Aorta (tissue), 5 donors: ENCODE results near the gene ANKRD44. TPM values are rescaled to one million over a fixed set of nuclear protein-coding genes. Genes with fewer than 3 reads are reported as not detected.

Source experiments
- ATAC-seq: fragments of 200-7000 bp; cut with Tn5 transposase; one replicate; pipeline ENCODE4 v1.9.1; 2022; ENCODE audit warnings: moderate library complexity; ENCODE audit not compliant: low FRiP score
- DNase-seq, 2 donors: peaks; one replicate each; pipeline ENCODE4 v3.0.0-alpha.2; 2020
- H3K27ac ChIP-seq, 2 donors: one replicate each; pipeline ENCODE4 v1.5.1; 2013; ENCODE audit warnings: low read length in 2 of 2, mild to moderate bottlenecking in 2 of 2, moderate library complexity in 2 of 2, control low read depth in 1 of 2, inconsistent platforms in 1 of 2, low read depth in 1 of 2
- H3K27me3 ChIP-seq, 2 donors: one replicate each; pipeline ENCODE4 v1.6.1; 2013; ENCODE audit warnings: control low read depth in 1 of 2, low read length in 1 of 2, mild to moderate bottlenecking in 1 of 2, moderate library complexity in 1 of 2; ENCODE audit not compliant: insufficient read depth in 2 of 2, control insufficient read depth in 1 of 2
- H3K36me3 ChIP-seq, 2 donors: one replicate each; pipeline ENCODE4 v1.6.1; 2013; ENCODE audit warnings: control low read depth in 1 of 2, low read length in 1 of 2, mild to moderate bottlenecking in 1 of 2; ENCODE audit not compliant: insufficient read depth in 2 of 2, control insufficient read depth in 1 of 2
- H3K4me1 ChIP-seq, 2 donors: one replicate each; pipeline ENCODE4 v1.6.1; 2013; ENCODE audit warnings: low read length in 2 of 2, control low read depth in 1 of 2, mild to moderate bottlenecking in 1 of 2, moderate library complexity in 1 of 2; ENCODE audit not compliant: insufficient read depth in 2 of 2, control insufficient read depth in 1 of 2
- H3K4me3 ChIP-seq, 2 donors: one replicate each; pipeline ENCODE4 v1.5.1; 2013; ENCODE audit warnings: low read length in 2 of 2, control low read depth in 1 of 2, mild to moderate bottlenecking in 1 of 2
- H3K9me3 ChIP-seq: one replicate; pipeline ENCODE4 v1.6.1; 2013; ENCODE audit warnings: mild to moderate bottlenecking, low read length; ENCODE audit not compliant: control insufficient read depth
- whole genome bisulfite sequencing, 2 donors: extraction: QIAGEN DNeasy Blood & Tissue Kit; methylation state at CpG; one replicate each; pipeline ENCODE4 v1.1.7; 2013; 5-methylcytosine and 5-hydroxymethylcytosine counted together
- intact Hi-C, 2 donors: fragments of 100-400 bp; cut with DNase I; formaldehyde crosslinking; loops; one replicate each; pipeline versions ENCODE4 v1.14.2 to v1.15.0; 2022
- polyA plus RNA-seq, 2 donors: library from polyadenylated mRNA; stranded (reverse); fragments of 200-250 nt; gene quantifications; one replicate each; pipeline ENCODE4 v1.2.3, GENCODE V29; 2013
- total RNA-seq, 2 donors: library from RNA; stranded (reverse); fragmentation: NEBNext Ultra II Directional; extraction: Animal tissue kit (Norgen Biotek cat#: 25700); gene quantifications; one replicate each; pipeline ENCODE4 v1.2.1, GENCODE V29; 2021
- donor health status: healthy with polysubstance abuse.
- donor health status: Bipolar disorder and iron deficiency.
- donor health status: DM: no; HTN: no; CAD: no.
- donor health status: DM: no; HTN: no; CAD: no.
- donor health status: DM: yes; HTN: yes; CAD: no.

The ANKRD44 gene
- total and polyA plus RNA-seq, 4 donors: 4.5 to 62.6 (median 33.8) TPM

DNA sequence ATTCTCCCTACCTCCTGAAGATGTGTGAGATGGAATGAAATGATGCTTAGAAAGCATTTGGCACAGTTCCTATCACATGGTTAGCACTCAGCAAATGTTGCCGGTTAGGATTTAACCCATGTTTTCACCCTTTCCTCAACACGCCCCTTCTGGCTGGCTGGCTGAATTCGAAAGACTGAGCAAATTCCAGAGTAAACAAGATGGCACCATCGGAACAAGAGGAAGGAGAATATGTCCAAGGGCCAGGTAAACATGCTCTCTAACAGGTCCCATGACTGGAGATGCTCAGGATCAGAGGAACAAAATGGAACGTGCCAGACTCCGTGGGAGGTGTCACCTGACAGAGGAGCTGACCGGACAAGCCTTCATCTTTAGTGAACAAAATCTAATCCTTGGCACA, 145.6 kb downstream of the ANKRD44 start:
- DNase-seq: no peak
- no peak for ATAC-seq
- Histone ChIP-seq H3K4me1 (peaks cover 2 to 6% of the 10 kb centered on the region in 2 donors), H3K36me3 (no peaks in the 10 kb centered on the region), H3K27ac (no peak overlapping the region), H3K4me3 (no peak overlapping the region), H3K27me3 (no peaks in the 10 kb centered on the region), H3K9me3 (no peaks in the 10 kb centered on the region)
- intact Hi-C loops: no loop called here
- 67 to 76% methylated on average over 7 of the region's 7 CpGs for WGBS, 2 donors

DNA sequence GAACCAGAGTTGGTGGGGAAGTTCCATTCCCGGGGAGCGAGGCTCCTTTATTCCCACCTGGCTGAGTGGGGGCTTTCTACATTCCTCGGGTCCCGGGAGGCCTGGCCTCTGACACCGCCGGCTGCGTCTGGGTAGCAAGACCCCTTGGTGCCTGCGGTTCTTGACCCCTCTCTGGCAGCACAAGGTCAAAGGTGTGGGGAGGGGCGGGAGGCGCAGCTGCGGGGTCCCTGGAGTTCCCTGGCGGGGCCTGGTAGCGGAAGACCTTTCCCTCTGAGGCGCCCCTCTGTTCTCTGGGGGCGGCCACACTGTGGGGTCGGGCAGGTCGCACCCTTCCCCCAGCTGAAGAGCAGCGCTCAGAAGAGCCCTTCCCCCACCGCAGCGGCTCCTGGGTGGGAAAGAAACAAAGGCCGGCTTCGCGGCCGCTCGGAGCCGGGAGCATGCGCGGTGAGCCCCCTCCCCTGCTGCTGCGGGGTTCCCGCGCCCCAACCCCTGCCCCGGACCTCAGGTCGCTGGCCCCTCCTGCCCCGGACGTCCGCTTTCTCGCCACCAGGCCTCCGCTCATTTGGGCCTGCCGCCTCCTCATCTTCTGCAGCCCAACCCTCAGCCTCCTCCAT, 146.3 kb downstream of the ANKRD44 start:
- Histone ChIP-seq H3K4me3 (no peak overlapping the region), H3K36me3 (no peaks in the 10 kb centered on the region), H3K9me3 (no peaks in the 10 kb centered on the region), H3K27me3 (no peaks in the 10 kb centered on the region), H3K27ac (no peak overlapping the region), H3K4me1 (peaks cover 2 to 4% of the 10 kb centered on the region in 2 donors)
- DNase-seq (no peak), ATAC-seq (peak; percentile 8)
- WGBS, 2 donors: 66 to 75% methylated on average over 25 to 39 of the region's 39 CpGs
- intact Hi-C loops: no loop called here

DNA sequence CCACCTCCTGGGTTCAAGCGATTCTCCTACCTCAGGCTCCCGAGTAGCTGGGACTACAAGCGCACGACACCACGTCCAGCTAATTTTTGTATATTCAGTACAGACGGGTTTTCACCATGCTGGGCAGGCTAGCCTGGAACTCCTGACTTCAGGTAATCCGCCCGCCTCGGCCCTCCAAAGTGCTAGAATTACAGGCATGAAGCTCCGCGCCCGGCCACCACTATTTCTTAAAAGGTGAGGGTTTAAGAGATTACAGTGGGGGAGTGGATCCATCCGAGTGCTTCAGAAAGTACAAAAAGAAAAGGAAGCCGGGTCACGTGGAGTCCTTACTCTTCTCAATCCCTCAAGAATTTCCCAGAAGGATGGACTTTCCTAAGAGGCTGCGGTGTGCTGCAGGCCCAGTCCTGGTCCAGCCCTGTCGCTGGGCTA, 146.9 kb downstream of the ANKRD44 start:
- H3K4me3 ChIP-seq: no peak overlapping the region
- no peak for ATAC-seq
- no peaks in the 10 kb centered on the region for H3K27me3 ChIP-seq
- H3K27ac ChIP-seq: no peak overlapping the region
- H3K4me1 ChIP-seq: peaks cover 4% of the 10 kb centered on the region in 2 donors
- no peaks in the 10 kb centered on the region for H3K9me3 ChIP-seq
- WGBS, 2 donors: 96 to 98% methylated on average over 17 of the region's 17 CpGs
- no peak for DNase-seq
- intact Hi-C loops: no loop called here
- H3K36me3 ChIP-seq: no peaks in the 10 kb centered on the region

DNA sequence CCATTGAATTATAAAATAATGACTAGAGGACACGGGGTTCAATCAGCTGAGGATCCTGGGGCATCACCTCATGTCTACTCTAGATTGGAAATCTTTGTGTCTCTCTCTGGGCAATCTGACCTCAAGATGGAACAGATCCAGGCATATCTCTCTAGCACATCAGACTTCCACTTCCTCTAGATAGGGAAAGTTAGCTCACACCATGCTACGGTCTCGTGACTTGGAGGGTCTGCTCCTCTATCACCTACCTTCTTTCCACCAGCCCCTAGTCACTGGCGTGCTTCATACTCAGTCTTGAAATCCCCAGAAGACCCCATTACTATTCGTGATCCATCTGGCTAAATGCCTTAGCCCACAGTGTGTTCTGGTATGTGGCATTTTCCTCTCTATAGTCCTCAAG, 148.8 kb downstream of the ANKRD44 start:
- no peak for ATAC-seq
- DNase-seq: no peak
- Histone ChIP-seq H3K4me1 (peaks cover 4 to 7% of the 10 kb centered on the region in 2 donors), H3K27me3 (no peaks in the 10 kb centered on the region), H3K27ac (no peak overlapping the region), H3K4me3 (no peak overlapping the region), H3K9me3 (no peaks in the 10 kb centered on the region), H3K36me3 (no peaks in the 10 kb centered on the region)
- intact Hi-C loops: no loop called here
- WGBS, 2 donors: 83 to 85% methylated on average over 5 of the region's 5 CpGs

DNA sequence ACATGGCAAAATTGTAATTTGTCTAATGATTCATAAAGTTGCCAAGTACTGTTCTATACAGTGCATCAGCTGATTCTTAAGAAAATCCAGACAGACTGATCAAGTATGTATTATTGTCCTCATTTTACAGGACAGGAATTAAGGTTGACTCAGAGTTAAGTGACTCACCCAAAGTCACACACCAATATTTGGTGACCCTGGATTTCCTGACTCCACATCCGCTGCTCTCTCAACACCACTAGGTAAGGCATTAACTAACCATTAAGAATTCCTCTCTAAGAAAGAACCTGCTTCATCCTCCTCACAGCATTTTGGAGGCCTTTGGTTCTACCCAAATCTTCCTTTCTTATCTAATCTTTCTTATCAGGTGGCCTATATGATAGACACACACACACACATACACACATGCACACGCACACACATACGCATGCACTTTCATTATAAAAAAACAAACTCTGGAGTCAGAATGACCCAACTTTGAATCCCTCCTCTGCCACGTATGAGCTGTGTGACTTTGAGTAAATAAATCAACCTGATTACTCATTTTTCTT, 150.8 kb downstream of the ANKRD44 start:
- Histone ChIP-seq H3K4me3 (no peak overlapping the region), H3K27me3 (no peaks in the 10 kb centered on the region), H3K4me1 (peaks cover under 1 to 7% of the 10 kb centered on the region in 2 donors), H3K27ac (no peak overlapping the region), H3K36me3 (no peaks in the 10 kb centered on the region), H3K9me3 (no peaks in the 10 kb centered on the region)
- no peak for ATAC-seq
- intact Hi-C loops: loop anchor here in 1 of 2 donors (5.0 kb wide), 1 partner anchor 38 kb away; no protein-coding TSS in a partner anchor
- no peak for DNase-seq
- 61 to 65% methylated on average over 4 of the region's 4 CpGs for WGBS, 2 donors

DNA sequence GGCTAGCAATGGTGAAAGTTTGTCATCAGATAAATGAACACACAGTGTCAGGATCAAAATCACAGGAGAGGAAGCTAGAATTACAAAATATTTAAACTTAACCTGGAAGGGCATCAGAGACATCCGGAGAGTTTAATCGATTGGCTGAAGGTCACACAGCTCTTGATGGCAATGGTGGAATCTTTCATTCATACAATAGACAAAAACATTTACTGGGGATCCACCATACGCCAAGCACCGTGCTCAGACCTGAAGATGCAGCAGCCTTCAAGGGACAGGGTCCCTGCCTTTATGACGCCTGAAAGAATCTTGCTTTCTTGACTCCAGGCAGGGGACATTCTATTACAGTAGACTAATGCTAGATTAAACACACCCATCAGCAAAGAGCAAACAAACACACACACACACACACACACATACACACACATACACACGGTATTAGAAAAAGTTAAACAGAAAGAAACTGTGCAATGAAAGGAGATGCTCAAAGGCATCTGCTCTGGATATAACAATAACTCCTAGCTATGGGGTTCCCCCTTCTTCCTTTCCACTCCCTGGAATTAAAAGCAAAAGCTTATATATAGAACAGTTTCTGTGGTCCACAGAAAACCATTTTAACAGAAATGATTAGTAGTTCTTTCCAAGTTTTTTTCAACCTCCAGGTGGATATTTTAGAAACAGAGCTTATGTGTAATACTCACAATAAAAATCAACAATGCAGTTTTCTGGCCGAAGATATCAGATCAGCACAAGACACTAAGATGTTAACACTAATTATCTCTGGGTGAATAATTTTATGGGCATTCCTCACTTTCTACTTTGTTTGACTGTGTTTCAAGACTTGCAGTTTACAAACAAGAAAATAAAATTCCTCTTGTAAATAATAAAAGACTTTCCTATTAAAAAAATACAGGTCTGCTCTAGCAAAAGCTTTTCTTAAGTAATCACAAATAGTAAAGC, 151.7 kb downstream of the ANKRD44 start:
- no peak for ATAC-seq
- 33 to 36% methylated on average over 7 of the region's 7 CpGs for WGBS, 2 donors
- Histone ChIP-seq H3K9me3 (no peaks in the 10 kb centered on the region), H3K27me3 (no peaks in the 10 kb centered on the region), H3K4me3 (no peak overlapping the region), H3K4me1 (peaks cover 0 to 7% of the 10 kb centered on the region in 2 donors), H3K36me3 (no peaks in the 10 kb centered on the region), H3K27ac (peak overlapping the region; percentile 0 to 56)
- intact Hi-C loops: loop anchor here in 1 of 2 donors (5.0 kb wide), 1 partner anchor 38 kb away; no protein-coding TSS in a partner anchor
- DNase-seq: no peak

DNA sequence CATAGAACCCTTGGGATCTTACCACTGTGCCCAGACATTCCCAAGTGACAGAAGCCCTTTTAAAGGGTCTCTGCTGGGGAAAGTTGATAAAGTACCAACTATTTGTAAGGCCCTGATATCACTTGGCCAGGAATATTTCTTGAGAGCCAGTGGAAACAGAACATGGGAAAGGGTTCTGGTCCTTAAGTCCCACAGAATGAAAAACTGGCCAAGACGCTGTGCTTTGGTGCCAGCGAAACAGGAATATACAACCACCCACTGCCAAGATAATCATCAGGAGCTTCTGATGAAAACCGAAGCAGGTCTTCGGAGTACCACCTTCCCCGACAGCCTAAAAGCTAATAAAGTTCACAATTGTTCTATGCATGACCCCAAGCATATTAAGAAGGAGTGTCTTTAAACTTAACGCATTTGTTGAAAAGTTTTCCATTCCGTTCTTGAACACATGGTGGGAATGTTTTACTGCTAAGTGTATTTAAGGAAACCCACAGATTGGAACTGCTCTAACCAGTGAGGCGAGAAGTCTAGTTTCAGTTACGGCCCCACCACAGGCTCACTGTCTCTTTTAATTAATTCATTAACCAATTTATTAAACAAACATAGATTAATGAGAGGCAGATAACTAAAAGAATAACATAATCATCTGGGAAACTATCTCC, 152.6 kb downstream of the ANKRD44 start:
- intact Hi-C loops: loop anchor here in 1 of 2 donors (5.0 kb wide), 1 partner anchor 39 kb away; no protein-coding TSS in a partner anchor
- Histone ChIP-seq H3K27ac (peak overlapping the region; percentile 7 to 81), H3K4me3 (peak overlapping the region in 1 of 2 donors; percentile 45), H3K9me3 (no peaks in the 10 kb centered on the region), H3K36me3 (no peaks in the 10 kb centered on the region), H3K27me3 (no peaks in the 10 kb centered on the region), H3K4me1 (peaks cover 0 to 7% of the 10 kb centered on the region in 2 donors)
- 3 to 4% methylated on average over 9 of the region's 9 CpGs for WGBS, 2 donors
- ATAC-seq (peak; percentile 60), DNase-seq (no peak)

DNA sequence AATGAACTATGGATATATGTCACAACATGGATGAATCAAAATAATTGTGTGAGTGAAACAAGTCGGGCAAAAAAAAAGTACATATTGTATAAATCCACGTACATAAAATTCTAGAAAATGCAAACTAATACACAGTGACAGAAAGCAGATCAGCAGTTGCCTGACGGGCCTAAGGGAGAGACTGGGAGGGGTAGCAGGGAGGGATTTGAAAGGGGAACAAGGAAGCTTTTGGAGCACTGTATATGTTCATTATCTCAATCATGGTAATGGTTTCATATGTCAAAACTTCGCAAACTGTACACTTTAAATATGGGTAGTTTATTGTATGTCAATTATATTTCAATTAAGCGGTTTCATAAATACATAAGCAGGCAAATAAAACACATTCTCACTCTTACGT, 153.8 kb downstream of the ANKRD44 start:
- Histone ChIP-seq H3K36me3 (no peaks in the 10 kb centered on the region), H3K27me3 (no peaks in the 10 kb centered on the region), H3K4me3 (no peak overlapping the region), H3K27ac (no peak overlapping the region), H3K9me3 (no peaks in the 10 kb centered on the region), H3K4me1 (peaks cover 8 to 11% of the 10 kb centered on the region in 2 donors)
- ATAC-seq: no peak
- intact Hi-C loops: loop anchor here in 1 of 2 donors (5.0 kb wide), 1 partner anchor 41 kb away; no protein-coding TSS in a partner anchor
- 77 to 79% methylated on average over 6 of the region's 6 CpGs for WGBS, 2 donors
- no peak for DNase-seq
